K562 (cell line): ENCODE results near the gene DIS3L2. TPM values are rescaled to one million over a fixed set of nuclear protein-coding genes. Genes with fewer than 3 reads are reported as not detected.

ENCODE experiments used
- ATAC-seq: fragments of 200-7000 bp; cut with Tn5 transposase; 3 replicates; pipeline ENCODE4 v1.9.1; 2020; ENCODE audit warnings: moderate library complexity
- BruUV-seq: library from RNA; stranded (reverse); fragments of 400-500 nt; replicated peaks from 2 replicates; lab custom pipeline; 2021; lab: Mats Ljungman, UMichigan
- CTCF ChIA-PET: fragments of 300-600 bp; formaldehyde crosslinking; extraction: SDS; loops from one replicate; lab custom pipeline; 2021; ENCODE audit warnings: low intra/inter-chr PET ratio; lab: Yijun Ruan, JAX
- POLR2A ChIA-PET: fragments of 300-600, 350-650 bp; sonication (Branson Sonifier 250); formaldehyde crosslinking; extraction: SDS; loops from one replicate; lab custom pipeline; 2021; ENCODE audit warnings: antibody characterized with exemption, inconsistent platforms; lab: Yijun Ruan, JAX
- DNase-seq, 4 experiments: peaks; one replicate each; pipeline versions ENCODE4 v3.0.0 to v3.0.0-alpha.2; 2011 to 2018; ENCODE audit warnings: low spot score in 3 of 4, mixed read lengths in 3 of 4; ENCODE audit errors: extremely low read depth in 1 of 4
- FAIRE-seq: peaks from 2 replicates; lab custom pipeline; 2011; peaks lifted over from hg19 to GRCh38; lab: Jason Lieb, UNC
- H2AFZ ChIP-seq: 2 replicates; pipeline ENCODE4 v1.6.0; 2011; ENCODE audit warnings: low read depth, low read length, control low read depth, inconsistent platforms
- H3K27ac ChIP-seq: fragments of 200-600 bp; 3 replicates; pipeline ENCODE4 v1.8.0; 2011; ENCODE audit warnings: low read depth, mild to moderate bottlenecking, control low read depth, inconsistent platforms, low read length, moderate library complexity, mixed read lengths; ENCODE audit errors: extremely low read depth
- H3K27me3 ChIP-seq, 2 experiments: fragments of 300-600 bp in 1 of 2; 2 replicates in 1 of 2; 3 replicates in 1 of 2; pipeline versions ENCODE4 v1.6.0 to v1.8.0; 2011; ENCODE audit warnings: inconsistent platforms in 2 of 2, low read length in 2 of 2, mild to moderate bottlenecking in 1 of 2, mixed read lengths in 1 of 2, moderate library complexity in 1 of 2; ENCODE audit not compliant: control insufficient read depth in 2 of 2, insufficient read depth in 2 of 2
- H3K36me3 ChIP-seq: fragments of 300-600 bp; 3 replicates; pipeline ENCODE4 v1.8.0; 2011; ENCODE audit warnings: mild to moderate bottlenecking, low read length, inconsistent platforms; ENCODE audit not compliant: control insufficient read depth, insufficient read depth
- H3K4me1 ChIP-seq, 2 experiments: fragments of 200-600 bp in 1 of 2; replicated peaks in 1 of 2; 2 replicates in 1 of 2; 3 replicates in 1 of 2; pipeline versions ENCODE4 v1.5.1 to v1.8.0; 2011; ENCODE audit warnings: inconsistent platforms in 2 of 2, low read length in 2 of 2, mild to moderate bottlenecking in 1 of 2, mixed read lengths in 1 of 2, moderate library complexity in 1 of 2; ENCODE audit not compliant: control insufficient read depth in 2 of 2, insufficient read depth in 2 of 2
- H3K4me2 ChIP-seq: 2 replicates; pipeline ENCODE4 v1.6.1; 2011; ENCODE audit warnings: low read length, control low read depth, inconsistent platforms, mixed read lengths; ENCODE audit not compliant: insufficient read depth
- H3K4me3 ChIP-seq: fragments of 200-600 bp; sonication (generic), shearing (Covaris generic); 2 replicates; pipeline ENCODE4 v1.5.1; 2016; ENCODE audit warnings: control low read depth, inconsistent platforms
- H3K79me2 ChIP-seq: fragments of 200-600 bp; 3 replicates; pipeline ENCODE4 v1.8.0; 2011; ENCODE audit warnings: low read length, inconsistent platforms; ENCODE audit not compliant: control insufficient read depth, insufficient read depth
- H3K9ac ChIP-seq, 2 experiments: 2 replicates each; pipeline versions ENCODE4 v1.6.0 to v1.6.1; 2011; ENCODE audit warnings: low read depth in 2 of 2, low read length in 2 of 2, control low read depth in 1 of 2, inconsistent platforms in 1 of 2, mild to moderate bottlenecking in 1 of 2, mixed read lengths in 1 of 2; ENCODE audit not compliant: insufficient read depth in 1 of 2
- H3K9me1 ChIP-seq: one replicate; pipeline ENCODE4 v1.6.0; 2011; ENCODE audit warnings: inconsistent platforms, mild to moderate bottlenecking, low read length, moderate library complexity; ENCODE audit not compliant: control insufficient read depth, insufficient read depth
- H3K9me3 ChIP-seq: replicated peaks from 2 replicates; pipeline ENCODE4 v1.5.1; 2011; ENCODE audit warnings: low read depth, low read length, inconsistent platforms; ENCODE audit not compliant: control insufficient read depth, insufficient read depth
- H4K20me1 ChIP-seq: replicated peaks from 2 replicates; pipeline ENCODE4 v1.6.1; 2011; ENCODE audit warnings: low read length, inconsistent platforms, mixed read lengths; ENCODE audit not compliant: control insufficient read depth, insufficient read depth
- KLF16 ChIP-seq: IDR thresholded peaks from 2 replicates; pipeline ENCODE4 v1.6.1; 2016; ENCODE audit warnings: antibody characterized with exemption
- TSC22D4 ChIP-seq: fragments of 450-650 bp; IDR thresholded peaks from 2 replicates; pipeline ENCODE4 v1.6.1; 2016; ENCODE audit warnings: missing genetic modification characterization, missing biosample characterization, control low read depth
- WGBS: fragments of 100-300 bp; shearing (Covaris generic); methylation state at CpG from one replicate; pipeline ENCODE4 v1.1.6; 2016; ENCODE audit warnings: low coverage, mixed read lengths; ENCODE audit not compliant: insufficient coverage; ENCODE audit errors: missing lambda C conversion rate; 5-methylcytosine and 5-hydroxymethylcytosine counted together
- in situ Hi-C: fragments of 300-500 bp; cut with MboI; formaldehyde crosslinking; loops from 4 replicates; pipeline ENCODE4 v1.15.0; 2018; ENCODE audit warnings: inconsistent platforms, mixed read lengths
- intact Hi-C: fragments of 100-400 bp; cut with micrococcal nuclease; formaldehyde crosslinking; loops from 2 replicates; pipeline ENCODE4 v1.14.2; 2022
- polyA plus RNA-seq, 8 experiments: library from polyadenylated mRNA; depleted of rRNA in 4 of 8; stranded (reverse) in 5 of 8; unstranded in 3 of 8; fragments of >200 nt; fragmentation: Nextera tagmentation in 2 of 8; fragmentation: Illumina TruSeq in 1 of 8; extraction: Ambion mirVana in 2 of 8; extraction: Trizol in 1 of 8; gene quantifications; 2 replicates each; pipeline versions ENCODE4 v1.2.1 to v1.2.3, GENCODE V29; 2011 to 2014; ENCODE audit warnings: inconsistent platforms in 1 of 8, missing spikeins in 1 of 8
- total RNA-seq, 7 experiments: library from RNA; depleted of rRNA in 6 of 7; stranded (reverse); fragments of >200 nt in 6 of 7; fragmentation: Illumina TruSeq in 2 of 7; extraction: Trizol in 2 of 7; gene quantifications; 2 replicates each; pipeline versions ENCODE4 v1.2.1 to v1.2.3, GENCODE V29; 2011 to 2021; ENCODE audit warnings: low replicate concordance in 1 of 7
- TF ChIP-seq, protein P1 (sequence below): fragments of 250-450 bp; sonication (Bioruptor Pico); IDR thresholded peaks from 2 replicates; pipeline ENCODE4 v1.6.1; 2021; ENCODE audit warnings: mild to moderate bottlenecking
- TF ChIP-seq, protein P2 (sequence below): fragments of 250-450 bp; sonication (Bioruptor Pico); IDR thresholded peaks from 2 replicates; pipeline ENCODE4 v1.4.0; 2020; ENCODE audit warnings: mild to moderate bottlenecking, moderate library complexity

DIS3L2 gene
- total and polyA plus RNA-seq, 9 of the 15 experiments (the other 6 are each of a cell fraction or from before 2014, with no cell fraction given) = 1.5 to 19.2 (median 11.2) TPM

DNA sequence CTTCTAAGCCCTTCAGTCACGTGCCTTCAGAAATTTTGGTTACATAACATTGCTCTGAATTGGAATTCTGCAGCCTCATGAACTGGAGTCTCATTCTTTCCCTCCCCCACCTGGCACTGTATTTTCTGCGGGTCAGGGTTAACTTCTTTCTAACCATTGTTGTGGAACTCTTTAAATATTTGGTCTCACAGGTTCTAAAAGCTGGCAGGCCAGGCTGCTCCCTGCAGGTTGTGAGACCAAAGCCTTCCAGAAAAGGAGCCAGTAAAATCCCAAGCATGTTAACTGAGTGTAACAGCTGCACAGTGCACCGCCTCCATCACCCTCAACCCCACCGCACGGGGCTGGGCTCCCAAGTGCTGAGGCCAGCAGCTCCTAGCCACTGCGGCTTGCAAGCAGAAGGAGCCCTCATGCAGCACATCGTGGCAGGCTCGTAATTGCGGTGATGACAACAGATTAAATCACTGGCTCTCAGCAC lies 243.0 kb downstream of the DIS3L2 start:
- WGBS = 57% methylated on average over 8 of the region's 9 CpGs
- intact Hi-C loops (no loop called here), in situ Hi-C loops (no loop called here)
- H3K27me3 ChIP-seq = no peaks in the 10 kb centered on the region
- H3K4me1 ChIP-seq = no peaks in the 10 kb centered on the region; a peak in 1 of 5 replicates
- H4K20me1 ChIP-seq = no peaks in the 10 kb centered on the region; the same call in 1 of the 2 replicates
- no peaks in the 10 kb centered on the region for H3K9me1 ChIP-seq
- ATAC-seq (no peak), FAIRE-seq (no peak), DNase-seq (no peak)
- H3K9ac ChIP-seq = no peak overlapping the region
- H3K4me2 ChIP-seq = no peak overlapping the region
- POLR2A ChIA-PET = no interaction called here
- CTCF ChIA-PET = no interaction called here
- no TSS peak for BruUV-seq
- no peak overlapping the region for H3K4me3 ChIP-seq
- no peaks in the 10 kb centered on the region for H3K79me2 ChIP-seq
- no peak overlapping the region for H2AFZ ChIP-seq
- H3K36me3 ChIP-seq = no peaks in the 10 kb centered on the region
- no peaks in the 10 kb centered on the region for H3K9me3 ChIP-seq
- no peak for TF ChIP-seq KLF16
- TF ChIP-seq, protein P1, sequence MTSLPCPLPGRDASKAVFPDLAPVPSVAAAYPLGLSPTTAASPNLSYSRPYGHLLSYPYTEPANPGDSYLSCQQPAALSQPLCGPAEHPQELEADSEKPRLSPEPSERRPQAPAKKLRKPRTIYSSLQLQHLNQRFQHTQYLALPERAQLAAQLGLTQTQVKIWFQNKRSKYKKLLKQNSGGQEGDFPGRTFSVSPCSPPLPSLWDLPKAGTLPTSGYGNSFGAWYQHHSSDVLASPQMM (CRISPR knock-in tag) = no peak
- H3K27ac ChIP-seq = no peak overlapping the region

DNA sequence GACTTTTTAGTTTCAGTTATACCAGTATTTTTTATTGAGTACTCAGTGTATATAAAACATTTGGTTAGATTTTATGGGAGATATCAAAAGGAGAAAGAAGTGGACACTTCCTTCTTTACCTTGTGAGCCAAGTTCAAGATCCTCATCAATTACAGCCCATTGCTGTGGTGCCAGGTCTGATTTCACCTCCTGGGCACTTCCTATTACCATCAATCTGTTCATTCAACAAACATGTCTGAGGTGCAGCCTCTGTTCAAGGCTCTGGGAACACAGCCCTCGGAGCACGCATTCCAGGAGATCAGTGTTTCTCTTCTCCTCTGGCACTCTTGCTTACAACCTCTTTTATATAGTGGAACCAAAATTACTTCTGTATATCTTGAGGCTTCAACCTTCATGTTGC lies 245.7 kb downstream of the DIS3L2 start:
- Histone ChIP-seq H3K4me1 (no peaks in the 10 kb centered on the region; a peak in 1 of 5 replicates), H2AFZ (no peak overlapping the region), H3K9me3 (no peaks in the 10 kb centered on the region), H3K4me3 (no peak overlapping the region), H3K27me3 (no peaks in the 10 kb centered on the region), H3K9me1 (no peaks in the 10 kb centered on the region), H3K27ac (no peak overlapping the region), H3K9ac (no peak overlapping the region), H3K79me2 (no peaks in the 10 kb centered on the region), H3K4me2 (no peak overlapping the region), H3K36me3 (no peaks in the 10 kb centered on the region), H4K20me1 (no peaks in the 10 kb centered on the region; the same call in 1 of the 2 replicates)
- WGBS = 94% methylated on average over 2 of the region's 2 CpGs
- ATAC-seq = no peak
- ChIA-PET CTCF (no interaction called here), POLR2A (no interaction called here)
- no TSS peak for BruUV-seq
- no peak for DNase-seq
- no peak for FAIRE-seq
- TF ChIP-seq TSC22D4 (tag) = no peak
- TF ChIP-seq, protein P2, sequence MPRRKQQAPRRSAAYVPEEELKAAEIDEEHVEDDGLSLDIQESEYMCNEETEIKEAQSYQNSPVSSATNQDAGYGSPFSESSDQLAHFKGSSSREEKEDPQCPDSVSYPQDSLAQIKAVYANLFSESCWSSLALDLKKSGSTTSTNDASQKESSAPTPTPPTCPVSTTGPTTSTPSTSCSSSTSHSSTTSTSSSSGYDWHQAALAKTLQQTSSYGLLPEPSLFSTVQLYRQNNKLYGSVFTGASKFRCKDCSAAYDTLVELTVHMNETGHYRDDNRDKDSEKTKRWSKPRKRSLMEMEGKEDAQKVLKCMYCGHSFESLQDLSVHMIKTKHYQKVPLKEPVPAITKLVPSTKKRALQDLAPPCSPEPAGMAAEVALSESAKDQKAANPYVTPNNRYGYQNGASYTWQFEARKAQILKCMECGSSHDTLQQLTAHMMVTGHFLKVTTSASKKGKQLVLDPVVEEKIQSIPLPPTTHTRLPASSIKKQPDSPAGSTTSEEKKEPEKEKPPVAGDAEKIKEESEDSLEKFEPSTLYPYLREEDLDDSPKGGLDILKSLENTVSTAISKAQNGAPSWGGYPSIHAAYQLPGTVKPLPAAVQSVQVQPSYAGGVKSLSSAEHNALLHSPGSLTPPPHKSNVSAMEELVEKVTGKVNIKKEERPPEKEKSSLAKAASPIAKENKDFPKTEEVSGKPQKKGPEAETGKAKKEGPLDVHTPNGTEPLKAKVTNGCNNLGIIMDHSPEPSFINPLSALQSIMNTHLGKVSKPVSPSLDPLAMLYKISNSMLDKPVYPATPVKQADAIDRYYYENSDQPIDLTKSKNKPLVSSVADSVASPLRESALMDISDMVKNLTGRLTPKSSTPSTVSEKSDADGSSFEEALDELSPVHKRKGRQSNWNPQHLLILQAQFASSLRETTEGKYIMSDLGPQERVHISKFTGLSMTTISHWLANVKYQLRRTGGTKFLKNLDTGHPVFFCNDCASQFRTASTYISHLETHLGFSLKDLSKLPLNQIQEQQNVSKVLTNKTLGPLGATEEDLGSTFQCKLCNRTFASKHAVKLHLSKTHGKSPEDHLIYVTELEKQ (CRISPR knock-in tag) = no peak
- intact Hi-C loops (no loop called here), in situ Hi-C loops (no loop called here)
